Measurements from ENCODE around the gene HCST.
"Not testable (repeated sequence)": the region's sequence is repeated elsewhere in the genome, so short reads cannot be mapped to it uniquely, and the experiment has no call there.

- TF ChIP-seq POLR2A, CTCF, POLR2AphosphoS5, EP300 (IDR thresholded peaks at IDR 0.05): not testable (repeated sequence)
Measured at GRCh38 chr19:35910355-35910754, 8.0 kb downstream of the HCST start.
